Measurements from ENCODE around the gene LYRM2. TPM values are rescaled to one million over a fixed set of nuclear protein-coding genes. Genes with fewer than 3 reads are reported as not detected.

Gene LYRM2
- total RNA-seq, 1 experiment from 2014 or later: 36.8 TPM

GRCh38 chr6:89681983-89682564 is 43.5 kb upstream of the LYRM2 start:
- intact Hi-C loops (cut with micrococcal nuclease; ENCODE audit: unreplicated experiment): no loop called here
- H3K27ac Mint-ChIP-seq (ENCODE audit: unreplicated experiment): no peak overlapping the region
- no peaks in the 10 kb centered on the region for H3K4me1 Mint-ChIP-seq (ENCODE audit: low read depth, unreplicated experiment)
- CTCF ChIA-PET: no interaction called here
- peaks cover 30% of the 10 kb centered on the region for H3K36me3 Mint-ChIP-seq (ENCODE audit: insufficient read depth, unreplicated experiment)
- H3K27me3 Mint-ChIP-seq (ENCODE audit: unreplicated experiment): no peaks in the 10 kb centered on the region
- H3K9me3 Mint-ChIP-seq (ENCODE audit: low read depth, unreplicated experiment): no peaks in the 10 kb centered on the region
- DNase-seq: no peak
- H3K4me3 Mint-ChIP-seq (ENCODE audit: low read depth, unreplicated experiment): no peak overlapping the region
- BruUV-seq (replicated peaks): no TSS peak
- TF ChIP-seq, protein P1, sequence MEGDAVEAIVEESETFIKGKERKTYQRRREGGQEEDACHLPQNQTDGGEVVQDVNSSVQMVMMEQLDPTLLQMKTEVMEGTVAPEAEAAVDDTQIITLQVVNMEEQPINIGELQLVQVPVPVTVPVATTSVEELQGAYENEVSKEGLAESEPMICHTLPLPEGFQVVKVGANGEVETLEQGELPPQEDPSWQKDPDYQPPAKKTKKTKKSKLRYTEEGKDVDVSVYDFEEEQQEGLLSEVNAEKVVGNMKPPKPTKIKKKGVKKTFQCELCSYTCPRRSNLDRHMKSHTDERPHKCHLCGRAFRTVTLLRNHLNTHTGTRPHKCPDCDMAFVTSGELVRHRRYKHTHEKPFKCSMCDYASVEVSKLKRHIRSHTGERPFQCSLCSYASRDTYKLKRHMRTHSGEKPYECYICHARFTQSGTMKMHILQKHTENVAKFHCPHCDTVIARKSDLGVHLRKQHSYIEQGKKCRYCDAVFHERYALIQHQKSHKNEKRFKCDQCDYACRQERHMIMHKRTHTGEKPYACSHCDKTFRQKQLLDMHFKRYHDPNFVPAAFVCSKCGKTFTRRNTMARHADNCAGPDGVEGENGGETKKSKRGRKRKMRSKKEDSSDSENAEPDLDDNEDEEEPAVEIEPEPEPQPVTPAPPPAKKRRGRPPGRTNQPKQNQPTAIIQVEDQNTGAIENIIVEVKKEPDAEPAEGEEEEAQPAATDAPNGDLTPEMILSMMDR (IDR thresholded peaks at IDR 0.05; ENCODE audit: unreplicated experiment): no peak

DNA sequence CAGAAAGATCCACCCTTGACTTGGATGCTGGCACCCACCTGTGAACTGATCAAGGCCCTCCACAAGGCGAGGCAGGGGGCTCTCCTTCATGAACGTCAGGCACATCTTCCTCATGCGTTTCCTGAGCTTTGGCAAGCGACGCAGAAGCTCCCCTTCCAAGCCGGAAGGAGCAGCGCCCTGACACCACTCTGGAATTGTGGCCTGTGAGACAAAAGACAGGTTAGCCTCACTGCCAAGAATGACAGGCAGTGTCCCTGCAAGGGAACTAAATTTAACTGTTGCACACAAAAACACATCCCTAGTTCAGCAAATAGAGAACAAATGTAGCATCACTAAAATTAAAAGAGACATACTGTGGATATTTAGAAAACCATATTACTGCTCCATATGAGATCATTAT is 42.0 kb upstream of the LYRM2 start:
- Mint-ChIP-seq H3K27me3 (ENCODE audit: unreplicated experiment) (no peaks in the 10 kb centered on the region), H3K27ac (ENCODE audit: unreplicated experiment) (no peak overlapping the region), H3K4me1 (ENCODE audit: low read depth, unreplicated experiment) (no peaks in the 10 kb centered on the region), H3K4me3 (ENCODE audit: low read depth, unreplicated experiment) (no peak overlapping the region), H3K36me3 (ENCODE audit: insufficient read depth, unreplicated experiment) (peaks cover 35% of the 10 kb centered on the region), H3K9me3 (ENCODE audit: low read depth, unreplicated experiment) (no peaks in the 10 kb centered on the region)
- CTCF ChIA-PET: no interaction called here
- no peak for DNase-seq
- intact Hi-C loops (cut with micrococcal nuclease; ENCODE audit: unreplicated experiment): no loop called here
- no TSS peak for BruUV-seq (replicated peaks)
- TF ChIP-seq, protein P1 (IDR thresholded peaks at IDR 0.05; ENCODE audit: unreplicated experiment): no peak

- no TSS peak for BruUV-seq (replicated peaks)
- Mint-ChIP-seq H3K36me3 (ENCODE audit: insufficient read depth, unreplicated experiment) (peaks cover 38% of the 10 kb centered on the region), H3K4me1 (ENCODE audit: low read depth, unreplicated experiment) (no peaks in the 10 kb centered on the region), H3K27ac (ENCODE audit: unreplicated experiment) (no peak overlapping the region), H3K9me3 (ENCODE audit: low read depth, unreplicated experiment) (no peaks in the 10 kb centered on the region), H3K27me3 (ENCODE audit: unreplicated experiment) (no peaks in the 10 kb centered on the region), H3K4me3 (ENCODE audit: low read depth, unreplicated experiment) (no peak overlapping the region)
- intact Hi-C loops (cut with micrococcal nuclease; ENCODE audit: unreplicated experiment): no loop called here
- no peak for DNase-seq
- CTCF ChIA-PET: no interaction called here
- TF ChIP-seq, protein P1 (IDR thresholded peaks at IDR 0.05; ENCODE audit: unreplicated experiment): no peak
These were observed 41.6 kb upstream of the LYRM2 start for GRCh38 chr6:89680150-89680549.

GRCh38 chr6:89679215-89680120 is 40.9 kb upstream of the LYRM2 start:
- BruUV-seq (replicated peaks): no TSS peak
- H3K27me3 Mint-ChIP-seq (ENCODE audit: unreplicated experiment): no peaks in the 10 kb centered on the region
- TF ChIP-seq, protein P1 (IDR thresholded peaks at IDR 0.05; ENCODE audit: unreplicated experiment): no peak
- H3K9me3 Mint-ChIP-seq (ENCODE audit: low read depth, unreplicated experiment): no peaks in the 10 kb centered on the region
- no peak overlapping the region for H3K27ac Mint-ChIP-seq (ENCODE audit: unreplicated experiment)
- CTCF ChIA-PET: no interaction called here
- H3K36me3 Mint-ChIP-seq (ENCODE audit: insufficient read depth, unreplicated experiment): peaks cover 34% of the 10 kb centered on the region
- no peak for DNase-seq
- intact Hi-C loops (cut with micrococcal nuclease; ENCODE audit: unreplicated experiment): no loop called here
- H3K4me3 Mint-ChIP-seq (ENCODE audit: low read depth, unreplicated experiment): no peak overlapping the region
- no peaks in the 10 kb centered on the region for H3K4me1 Mint-ChIP-seq (ENCODE audit: low read depth, unreplicated experiment)

Measured in Calu3 (cell line).